Choroid plexus epithelial cell (primary cell): ENCODE results near the gene IQUB.

Experiments
- DNase-seq: peaks from one replicate; pipeline ENCODE4 v3.0.0-alpha.2; 2010; ENCODE audit warnings: low read depth
- H3K4me3 ChIP-seq: 2 replicates; pipeline ENCODE4 v1.5.1; 2011; ENCODE audit warnings: low read depth, mild to moderate bottlenecking, control low read depth, low read length, moderate library complexity
- TF ChIP-seq, protein P1 (sequence below): conservative IDR thresholded peaks from 2 replicates; pipeline ENCODE4 v1.5.1; 2011; ENCODE audit warnings: low read depth, mild to moderate bottlenecking, control low read depth, inconsistent platforms, low read length, moderate library complexity

The IQUB gene

DNA sequence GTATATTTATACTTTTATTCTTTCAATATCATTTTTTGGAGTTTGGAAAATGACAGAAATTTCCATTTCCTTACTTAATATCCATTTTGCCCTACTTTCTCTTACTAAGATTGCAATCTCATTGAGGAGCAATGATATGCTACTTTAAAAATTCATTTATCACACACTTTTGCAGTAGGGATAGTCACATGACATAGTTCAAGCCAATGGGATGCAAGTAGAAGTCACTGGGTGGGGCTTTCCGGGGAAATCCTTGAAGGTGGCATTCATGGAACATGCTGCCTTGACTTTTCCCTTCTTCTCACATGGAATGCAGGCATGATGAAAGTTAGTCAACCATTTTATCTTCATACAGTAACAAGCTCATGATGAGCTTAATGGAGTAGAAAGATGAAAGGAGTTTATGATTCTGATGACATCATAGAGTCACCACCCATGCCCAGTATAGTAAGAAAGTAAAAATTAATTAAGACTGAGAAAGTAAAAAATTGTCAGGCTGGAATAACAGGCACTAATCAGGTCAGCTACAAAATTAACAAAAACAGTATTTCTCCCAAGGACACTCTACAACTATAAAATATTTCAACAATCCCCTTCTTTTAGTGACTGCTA is 33.4 kb downstream of the IQUB start:
- no peak overlapping the region for H3K4me3 ChIP-seq
- TF ChIP-seq, protein P1, sequence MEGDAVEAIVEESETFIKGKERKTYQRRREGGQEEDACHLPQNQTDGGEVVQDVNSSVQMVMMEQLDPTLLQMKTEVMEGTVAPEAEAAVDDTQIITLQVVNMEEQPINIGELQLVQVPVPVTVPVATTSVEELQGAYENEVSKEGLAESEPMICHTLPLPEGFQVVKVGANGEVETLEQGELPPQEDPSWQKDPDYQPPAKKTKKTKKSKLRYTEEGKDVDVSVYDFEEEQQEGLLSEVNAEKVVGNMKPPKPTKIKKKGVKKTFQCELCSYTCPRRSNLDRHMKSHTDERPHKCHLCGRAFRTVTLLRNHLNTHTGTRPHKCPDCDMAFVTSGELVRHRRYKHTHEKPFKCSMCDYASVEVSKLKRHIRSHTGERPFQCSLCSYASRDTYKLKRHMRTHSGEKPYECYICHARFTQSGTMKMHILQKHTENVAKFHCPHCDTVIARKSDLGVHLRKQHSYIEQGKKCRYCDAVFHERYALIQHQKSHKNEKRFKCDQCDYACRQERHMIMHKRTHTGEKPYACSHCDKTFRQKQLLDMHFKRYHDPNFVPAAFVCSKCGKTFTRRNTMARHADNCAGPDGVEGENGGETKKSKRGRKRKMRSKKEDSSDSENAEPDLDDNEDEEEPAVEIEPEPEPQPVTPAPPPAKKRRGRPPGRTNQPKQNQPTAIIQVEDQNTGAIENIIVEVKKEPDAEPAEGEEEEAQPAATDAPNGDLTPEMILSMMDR = no peak
- no peak for DNase-seq

DNA sequence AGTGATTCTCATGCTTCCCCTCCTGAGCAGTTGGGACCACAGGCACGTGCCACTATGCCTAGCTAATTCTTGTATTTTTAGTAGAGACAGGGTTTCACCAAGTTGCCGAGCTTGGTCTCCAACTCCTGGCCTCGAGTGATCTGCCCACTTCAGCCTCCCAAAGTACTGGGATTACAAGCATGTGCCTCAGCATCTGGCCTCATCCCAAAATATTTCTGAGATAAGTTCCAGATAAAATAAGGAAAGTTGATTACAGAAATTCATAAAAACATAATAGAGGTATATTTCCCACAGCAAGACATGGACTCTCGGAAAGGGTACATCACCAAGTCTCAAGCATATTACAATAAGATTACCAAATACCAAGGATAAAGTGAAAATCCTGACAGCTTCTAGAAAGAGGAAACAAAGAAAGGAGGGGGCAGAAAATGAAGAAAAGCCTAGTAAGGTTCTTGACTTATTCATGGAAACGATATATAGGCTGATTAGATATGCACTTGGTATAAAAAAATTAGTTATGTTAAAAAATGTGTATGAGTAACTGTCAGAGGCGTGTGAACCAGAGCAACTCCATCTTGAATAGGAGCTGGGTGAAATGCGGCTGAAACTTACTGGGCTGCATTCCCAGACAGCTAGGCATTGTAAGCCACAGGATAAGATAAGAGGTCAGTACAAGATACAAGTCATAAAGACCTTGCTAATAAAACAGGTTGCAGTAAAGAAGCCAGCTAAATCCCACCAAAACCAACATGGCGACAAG is 35.0 kb downstream of the IQUB start:
- no peak overlapping the region for H3K4me3 ChIP-seq
- DNase-seq = no peak
- TF ChIP-seq, protein P1 = no peak

DNA sequence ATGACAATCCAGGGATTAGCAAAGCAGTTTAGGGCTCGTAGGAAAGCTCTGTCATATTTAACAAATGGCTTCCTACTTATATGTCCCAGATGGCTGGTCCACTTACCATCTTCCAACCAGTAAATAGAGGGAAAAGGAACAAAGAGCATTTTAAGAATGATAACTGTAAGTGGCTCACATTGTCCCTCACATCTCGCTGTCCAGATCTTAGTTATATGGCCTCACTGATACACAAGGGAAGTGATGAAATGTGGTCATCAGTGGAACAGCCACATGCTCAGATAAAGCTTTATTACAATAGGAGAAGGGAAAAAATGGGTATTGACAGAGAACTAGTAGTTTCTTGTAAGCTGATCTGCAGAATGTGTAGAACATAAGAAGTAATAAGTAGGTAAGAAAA is 35.8 kb downstream of the IQUB start:
- TF ChIP-seq, protein P1 = no peak
- no peak for DNase-seq

DNA sequence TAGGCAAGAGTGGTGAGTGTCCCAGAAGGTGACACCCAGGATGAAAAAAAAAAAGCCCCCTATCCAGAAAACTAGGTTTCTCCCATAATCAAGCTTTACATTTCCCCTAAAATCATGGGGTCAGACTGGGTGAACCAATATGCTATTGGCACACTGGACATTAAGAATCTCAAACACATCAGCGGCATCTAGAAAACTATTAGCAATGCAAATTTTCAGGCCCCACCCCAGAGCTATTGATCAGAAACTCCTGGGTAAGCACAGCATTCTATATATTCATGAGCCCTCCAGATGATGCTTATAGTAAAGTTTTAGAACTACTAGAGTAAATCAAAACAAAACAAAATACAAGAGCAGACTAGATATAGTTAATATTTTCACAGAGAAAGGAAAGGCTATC is 36.4 kb downstream of the IQUB start:
- TF ChIP-seq, protein P1 = no peak
- DNase-seq = no peak
- H3K4me3 ChIP-seq = no peak overlapping the region

More for the DNA sequence above, 35.8 kb downstream of the IQUB start:
- no peak overlapping the region for H3K4me3 ChIP-seq

DNA sequence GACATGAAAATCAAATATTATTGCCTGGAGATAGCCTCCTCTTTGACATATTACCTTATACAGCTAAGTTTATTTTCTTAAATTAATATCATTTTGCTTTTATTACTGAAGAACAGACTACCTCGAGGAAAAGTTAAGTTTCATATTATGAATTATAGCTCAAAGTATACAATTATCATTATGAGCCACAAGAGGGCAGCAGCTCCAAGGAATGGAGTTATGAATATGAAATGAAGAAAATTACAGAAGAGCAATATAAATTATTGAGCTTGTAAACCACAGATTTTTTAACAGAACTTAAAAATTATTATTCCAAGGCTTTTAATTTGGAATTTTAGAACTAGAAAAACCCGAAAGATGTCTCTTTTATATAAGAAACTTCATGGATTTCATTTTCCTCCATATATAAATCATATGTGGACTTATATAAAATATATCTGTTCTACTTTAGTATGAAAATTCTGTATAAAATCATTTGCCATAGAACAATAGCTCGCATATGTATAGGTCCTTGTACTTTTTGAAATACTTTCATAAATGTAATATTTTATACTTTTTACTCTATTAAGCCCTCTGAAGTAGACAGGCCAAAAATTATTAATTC is 40.1 kb downstream of the IQUB start:
- TF ChIP-seq, protein P1 = peak; percentile 57
- H3K4me3 ChIP-seq = no peak overlapping the region
- peak; percentile 68 for DNase-seq

DNA sequence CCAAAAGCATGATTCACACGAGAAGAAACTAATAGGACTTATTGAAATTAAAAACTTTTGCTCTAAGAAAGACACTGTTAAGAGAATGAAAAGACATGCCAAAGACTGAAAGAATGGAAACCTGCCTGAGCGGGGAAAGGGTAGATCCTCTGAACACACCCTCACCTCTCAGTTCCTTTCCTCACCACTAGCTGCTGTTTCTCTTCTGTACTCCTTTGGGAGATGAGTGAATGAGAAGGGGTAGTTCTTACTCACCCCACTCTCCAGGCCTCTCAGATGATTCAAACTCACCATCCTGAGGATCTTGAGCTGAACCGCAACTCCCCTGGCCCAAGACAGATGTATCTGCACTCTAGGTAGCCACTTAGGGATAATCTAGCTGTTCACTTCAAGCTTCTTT is 41.9 kb downstream of the IQUB start:
- H3K4me3 ChIP-seq = no peak overlapping the region
- peak; percentile 16 for DNase-seq
- TF ChIP-seq, protein P1 = peak; percentile 25

DNA sequence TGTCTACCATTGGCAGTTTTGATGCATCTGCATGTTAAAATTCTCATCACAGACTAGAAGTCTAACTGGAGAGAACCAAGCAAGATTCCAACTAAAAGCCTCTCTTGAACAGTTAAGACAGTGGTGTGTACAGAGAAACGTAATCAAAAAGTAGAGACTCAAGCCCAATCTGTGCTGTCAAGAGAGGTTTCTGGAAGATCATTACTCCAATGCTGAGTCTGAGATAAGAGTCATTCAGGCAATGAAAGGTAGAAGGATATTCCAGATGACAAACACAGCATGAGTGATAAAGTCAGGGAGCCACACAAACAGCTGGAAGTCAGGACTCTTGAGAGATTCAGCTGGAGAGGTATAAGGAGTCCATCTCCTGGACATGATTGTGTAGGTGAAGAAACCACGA is 48.7 kb downstream of the IQUB start:
- no peak overlapping the region for H3K4me3 ChIP-seq
- TF ChIP-seq, protein P1 = no peak
- DNase-seq = no peak
